Smooth muscle cell (in vitro differentiated cells): ENCODE data around the gene PCDHB9. TPM values are rescaled to one million over a fixed set of nuclear protein-coding genes. Genes with fewer than 3 reads are reported as not detected.
"Not testable (repeated sequence)": the region's sequence is repeated elsewhere in the genome, so short reads cannot be mapped to it uniquely, and the experiment has no call there.

Experiments
- DNase-seq: peaks from one replicate; lab custom pipeline; 2025; ENCODE audit not compliant: unreplicated experiment; lab: John Stamatoyannopoulos, UW
- H2AFZ ChIP-seq: fragments of 200-600 bp; sonication (generic); 2 replicates; pipeline ENCODE4 v1.6.0; 2016; ENCODE audit warnings: antibody characterized with exemption, low read depth, mild to moderate bottlenecking
- H3F3A ChIP-seq: fragments of 200-600 bp; sonication (generic); 2 replicates; pipeline ENCODE4 v1.6.0; 2017; ENCODE audit warnings: antibody characterized with exemption, low read depth
- H3K27ac ChIP-seq: fragments of 200-600 bp; sonication (generic); 2 replicates; pipeline ENCODE4 v1.5.1; 2016; ENCODE audit warnings: low read depth, mild to moderate bottlenecking
- H3K27me3 ChIP-seq: fragments of 200-600 bp; sonication (generic); 2 replicates; pipeline ENCODE4 v1.6.1; 2016; ENCODE audit warnings: low read depth, mild to moderate bottlenecking
- H3K36me3 ChIP-seq: fragments of 200-600 bp; sonication (generic); 2 replicates; pipeline ENCODE4 v1.5.1; 2016; ENCODE audit warnings: low read depth
- H3K4me1 ChIP-seq: fragments of 200-600 bp; sonication (generic); 2 replicates; pipeline ENCODE4 v1.5.1; 2016; ENCODE audit warnings: low read depth
- H3K4me2 ChIP-seq: fragments of 200-600 bp; sonication (generic); 2 replicates; pipeline ENCODE4 v1.6.0; 2016; ENCODE audit warnings: mild to moderate bottlenecking
- H3K4me3 ChIP-seq: fragments of 200-600 bp; sonication (generic); 2 replicates; pipeline ENCODE4 v1.5.1; 2016; ENCODE audit warnings: mild to moderate bottlenecking
- H3K79me2 ChIP-seq: fragments of 200-600 bp; sonication (generic); 2 replicates; pipeline ENCODE4 v1.6.0; 2016; ENCODE audit warnings: low read depth, mild to moderate bottlenecking
- H3K9ac ChIP-seq: fragments of 200-600 bp; sonication (generic); 2 replicates; pipeline ENCODE4 v1.6.0; 2016; ENCODE audit warnings: low read depth
- H3K9me3 ChIP-seq: fragments of 200-600 bp; sonication (generic); replicated peaks from 2 replicates; pipeline ENCODE4 v1.5.1; 2016; ENCODE audit warnings: low read depth
- H4K20me1 ChIP-seq: fragments of 200-600 bp; sonication (generic); 2 replicates; pipeline ENCODE4 v1.6.0; 2016; ENCODE audit warnings: low read depth
- CTCF ChIP-seq: fragments of 200-600 bp; sonication (generic); IDR thresholded peaks from 2 replicates; pipeline ENCODE4 v1.5.1; 2017; ENCODE audit warnings: borderline replicate concordance, mild to moderate bottlenecking, antibody characterized with exemption; ENCODE audit not compliant: insufficient read depth, poor library complexity, severe bottlenecking
- WGBS: methylation state at CpG from one replicate; pipeline ENCODE4 v1.1.7; 2016; ENCODE audit warnings: low lambda C conversion rate; 5-methylcytosine and 5-hydroxymethylcytosine counted together
- polyA plus RNA-seq: library from polyadenylated mRNA; unstranded; fragments of >200 nt; fragmentation: Nextera tagmentation; extraction: Ambion mirVana; gene quantifications from 2 replicates; pipeline ENCODE4 v1.2.1, GENCODE V29; 2016
- total RNA-seq: library from RNA; depleted of rRNA; stranded (reverse); fragments of >200 nt; gene quantifications from 2 replicates; pipeline ENCODE4 v1.2.3, GENCODE V29; 2014

PCDHB9 gene
- total and polyA plus RNA-seq, 2 experiments from 2014 or later: 2.2 to 4.1 TPM

GRCh38 chr5:141208478-141208877 is 21.5 kb downstream of the PCDHB9 start, which contains the start of gene PCDHB12:
Gene PCDHB12 (plus strand): TSS chr5:141208719. CDS start chr5:141208908, 189 bp downstream.
- H3K4me1 ChIP-seq: no peaks in the 10 kb centered on the region
- no peak for DNase-seq

GRCh38 chr5:141210281-141210680 is 23.3 kb downstream of the PCDHB9 start:
- H3K4me1 ChIP-seq, DNase-seq, H3K27ac ChIP-seq, H4K20me1 ChIP-seq, H2AFZ ChIP-seq, H3K79me2 ChIP-seq, H3F3A ChIP-seq, H3K27me3 ChIP-seq, H3K9ac ChIP-seq, H3K4me3 ChIP-seq, H3K36me3 ChIP-seq, H3K4me2 ChIP-seq, H3K9me3 ChIP-seq: not testable (repeated sequence)
- 96% methylated on average over 39 of the region's 39 CpGs for WGBS

More at GRCh38 chr5:141208478-141208877, 21.5 kb downstream of the PCDHB9 start, which contains the start of gene PCDHB12:
- Histone ChIP-seq H3K27me3 (no peaks in the 10 kb centered on the region), H3K4me2 (no peak within 1 kb of the TSS), H4K20me1 (no peaks in the 10 kb centered on the region), H3K9me3 (peaks cover 2% of the 10 kb centered on the region), H2AFZ (no peak within 1 kb of the TSS), H3K36me3 (no peaks in the 10 kb centered on the region), H3K79me2 (no peaks in the 10 kb centered on the region), H3K27ac (no peak within 1 kb of the TSS), H3K9ac (no peak within 1 kb of the TSS), H3K4me3 (no peak within 1 kb of the TSS), H3F3A (no peaks in the 10 kb centered on the region)
- 58% methylated on average over 11 of the region's 11 CpGs for WGBS
- TF ChIP-seq CTCF: peak; percentile 23

- not testable (repeated sequence) for H3K4me2 ChIP-seq, H3K27me3 ChIP-seq, H3K9ac ChIP-seq, H4K20me1 ChIP-seq, H3K4me3 ChIP-seq, H3F3A ChIP-seq, H3K9me3 ChIP-seq, H3K36me3 ChIP-seq, H3K79me2 ChIP-seq, DNase-seq, H3K27ac ChIP-seq, H2AFZ ChIP-seq, H3K4me1 ChIP-seq
- WGBS: 95% methylated on average over 21 of the region's 27 CpGs
These were observed 23.9 kb downstream of the PCDHB9 start for GRCh38 chr5:141210849-141211248.

GRCh38 chr5:141213656-141214339 is 26.8 kb downstream of the PCDHB9 start, which contains the start of gene PCDHB13:
Gene PCDHB13 (plus strand): TSS chr5:141213919. CDS start chr5:141214124, 205 bp downstream.
- H3K9ac ChIP-seq: not testable (repeated sequence)
- 38% methylated on average over 13 of the region's 18 CpGs for WGBS

GRCh38 chr5:141214583-141214982 is 27.6 kb downstream of the PCDHB9 start:
- not testable (repeated sequence) for DNase-seq, H4K20me1 ChIP-seq, H3K4me1 ChIP-seq, H3K79me2 ChIP-seq, H3K9me3 ChIP-seq, H2AFZ ChIP-seq, H3K27ac ChIP-seq, H3F3A ChIP-seq, H3K27me3 ChIP-seq, H3K36me3 ChIP-seq, H3K4me3 ChIP-seq, H3K9ac ChIP-seq, H3K4me2 ChIP-seq
- WGBS: 98% methylated on average over 12 of the region's 12 CpGs

More at GRCh38 chr5:141213656-141214339, 26.8 kb downstream of the PCDHB9 start, which contains the start of gene PCDHB13:
- not testable (repeated sequence) for H3K36me3 ChIP-seq, H3K4me1 ChIP-seq, H3K4me2 ChIP-seq, H3F3A ChIP-seq, H3K79me2 ChIP-seq, DNase-seq, H2AFZ ChIP-seq, H4K20me1 ChIP-seq, H3K27me3 ChIP-seq, H3K9me3 ChIP-seq, H3K27ac ChIP-seq
- H3K4me3 ChIP-seq: peak within 1 kb of the TSS; percentile 39
- TF ChIP-seq CTCF: peak; percentile 29

GRCh38 chr5:141215504-141215903 is 28.5 kb downstream of the PCDHB9 start:
- 97% methylated on average over 28 of the region's 40 CpGs for WGBS
- DNase-seq, H3K4me1 ChIP-seq: not testable (repeated sequence)

GRCh38 chr5:141216035-141216434 is 29.1 kb downstream of the PCDHB9 start:
- H3K27ac ChIP-seq, H3K79me2 ChIP-seq, H4K20me1 ChIP-seq, H3K4me1 ChIP-seq, H3K36me3 ChIP-seq, H3K9ac ChIP-seq, DNase-seq, H3K4me3 ChIP-seq, H3K4me2 ChIP-seq, H3F3A ChIP-seq, H2AFZ ChIP-seq, H3K27me3 ChIP-seq, H3K9me3 ChIP-seq: not testable (repeated sequence)
- WGBS: 97% methylated on average over 15 of the region's 26 CpGs

More at GRCh38 chr5:141215504-141215903, 28.5 kb downstream of the PCDHB9 start:
- H3K36me3 ChIP-seq, H3K4me3 ChIP-seq, H4K20me1 ChIP-seq, H3K9me3 ChIP-seq, H3K4me2 ChIP-seq, H2AFZ ChIP-seq, H3K9ac ChIP-seq, H3F3A ChIP-seq, H3K27ac ChIP-seq, H3K79me2 ChIP-seq, H3K27me3 ChIP-seq: not testable (repeated sequence)
